Activated T-helper 9 cell treated with anti-CD3 and anti-CD28 coated beads, Interleukin-2, amount 50 U/mL, for 16 hours (primary cell): Measurements from ENCODE around the gene CKS1B.

Experiments used
- DNase-seq: peaks from one replicate; pipeline ENCODE4 v3.0.0-alpha.2; 2020; ENCODE audit warnings: low read depth

CKS1B gene

DNA sequence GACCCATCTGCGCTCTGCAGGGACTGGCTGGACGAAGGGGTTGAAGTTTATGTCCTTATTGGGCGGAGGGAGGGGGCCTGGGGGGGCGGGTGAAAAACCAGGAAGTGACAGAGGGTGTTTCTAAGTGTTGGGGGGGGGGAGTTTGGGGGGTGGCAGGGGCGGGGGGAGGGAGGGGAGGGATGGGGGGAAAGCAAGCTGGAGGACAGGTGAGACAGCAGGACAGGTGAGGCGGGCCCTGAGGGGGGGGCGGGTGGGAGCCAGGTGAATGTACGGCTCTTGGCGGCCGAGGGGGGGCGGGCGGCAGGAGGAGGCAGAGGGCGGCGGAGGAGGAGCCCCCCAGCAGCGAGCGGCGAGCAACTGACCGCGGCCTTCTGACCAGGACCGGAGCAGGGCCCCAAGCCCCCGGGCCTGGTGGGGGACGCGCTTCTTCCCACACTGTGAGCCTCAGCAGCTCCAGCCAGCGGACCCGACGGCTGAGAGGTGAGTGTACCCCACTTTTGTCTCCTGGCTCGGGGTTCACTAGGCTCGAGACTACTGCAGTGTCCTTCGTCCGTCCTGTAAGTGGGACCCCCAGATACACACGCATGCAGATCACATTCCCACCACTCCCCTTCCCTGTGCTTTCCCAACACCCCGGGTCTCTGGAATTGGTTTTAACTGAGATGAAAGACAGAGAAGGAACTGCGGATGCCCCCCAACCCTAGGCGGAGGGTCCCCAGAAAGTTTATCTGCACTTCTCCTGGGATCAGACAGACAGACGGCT is 28.2 kb downstream of the CKS1B start, which contains the start of gene ZBTB7B:
TSS of gene ZBTB7B (plus strand) at position 339 of the 763 bp plus-strand sequence. CDS start 11,859 bp downstream, outside the sequence.
- no peak for DNase-seq

DNA sequence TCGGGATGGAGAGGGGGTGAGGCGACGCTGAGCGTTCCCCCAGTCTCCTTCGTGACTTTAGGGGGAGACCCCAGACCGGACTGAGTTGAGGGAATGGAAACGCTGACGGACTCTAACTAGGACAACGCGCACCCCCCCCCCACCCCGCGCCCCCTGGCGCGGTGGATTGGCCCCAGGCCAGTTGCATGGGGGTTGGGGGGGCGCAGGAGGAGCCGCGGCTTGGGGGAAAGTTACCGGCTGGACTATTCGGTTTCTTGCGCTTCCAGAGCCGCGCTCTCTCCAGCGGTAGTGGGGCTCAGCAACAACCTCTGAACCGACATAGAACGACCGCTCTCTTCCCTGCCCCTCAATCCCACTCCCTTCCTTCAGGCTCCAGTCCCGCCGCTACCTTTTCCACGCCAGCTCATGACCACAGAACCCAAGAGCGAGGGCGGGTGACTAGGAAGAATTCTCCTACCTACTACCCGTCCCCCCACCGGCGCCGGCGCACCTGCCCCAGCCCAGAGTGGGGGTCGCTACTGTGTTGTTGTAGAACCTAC is 28.8 kb downstream of the CKS1B start:
- DNase-seq = no peak

DNA sequence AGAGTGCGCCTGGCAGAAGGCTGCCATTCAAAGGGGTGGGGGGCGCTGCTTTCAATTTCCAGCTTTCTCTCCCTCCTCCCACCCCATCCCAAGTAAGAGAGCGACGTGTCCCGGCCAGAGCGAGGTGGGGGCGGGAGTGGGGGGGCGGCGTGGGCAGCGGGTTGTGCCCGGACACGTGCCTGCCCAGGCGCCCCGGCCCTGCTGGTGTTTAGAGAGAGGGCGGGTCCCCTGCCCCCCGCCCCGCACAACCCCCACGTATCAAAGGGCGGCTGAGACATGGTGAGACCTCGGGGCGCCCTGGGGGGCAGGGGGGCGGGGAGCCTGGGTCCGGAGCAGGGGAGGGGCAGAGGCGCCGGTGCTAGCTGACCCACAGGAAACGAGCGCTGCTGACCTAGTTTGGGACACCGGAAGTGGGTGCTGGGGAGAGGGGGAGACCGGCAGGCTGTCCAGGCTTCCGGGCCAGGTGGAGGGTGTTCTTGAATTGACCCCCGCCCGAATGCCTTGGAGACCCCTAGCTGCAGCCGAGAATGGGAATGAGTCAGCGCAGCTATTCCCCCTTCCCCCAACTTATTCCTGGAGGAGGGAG is 29.4 kb downstream of the CKS1B start:
- no peak for DNase-seq

DNA sequence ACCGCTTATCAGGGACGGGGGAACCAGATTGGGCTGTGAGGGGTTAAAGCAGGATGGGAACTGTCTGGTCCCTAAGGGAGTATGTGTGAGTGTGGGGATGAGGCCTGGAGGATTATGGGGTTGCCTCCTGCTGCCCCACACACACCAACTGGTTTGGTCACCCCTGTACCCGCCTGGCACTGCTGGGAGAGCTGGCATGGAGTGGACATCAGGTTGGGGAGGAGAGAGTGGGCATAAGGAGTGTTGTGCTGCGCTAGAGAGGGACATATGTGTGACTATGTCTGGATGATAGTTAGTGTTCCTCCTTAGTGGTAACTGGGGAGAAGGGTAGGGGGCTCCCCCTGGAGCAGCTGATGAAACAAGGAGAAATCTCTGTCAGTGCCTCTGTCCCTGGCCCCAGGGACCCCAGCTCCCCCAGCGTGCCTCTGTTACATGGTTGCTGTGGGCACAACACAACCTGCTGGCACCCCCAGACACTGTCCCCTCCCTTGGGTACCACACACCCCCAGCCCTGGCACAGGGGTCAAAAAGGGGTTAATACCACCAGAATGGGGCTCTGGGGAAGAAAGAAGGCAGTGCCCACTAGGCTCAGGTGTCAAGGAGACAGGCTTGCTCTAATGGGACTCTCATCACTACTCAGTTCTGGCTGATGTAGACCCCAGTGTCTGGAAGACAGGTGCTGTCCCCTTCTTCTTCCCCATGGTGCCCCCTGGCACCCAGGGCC is 30.0 kb downstream of the CKS1B start:
- no peak for DNase-seq

DNA sequence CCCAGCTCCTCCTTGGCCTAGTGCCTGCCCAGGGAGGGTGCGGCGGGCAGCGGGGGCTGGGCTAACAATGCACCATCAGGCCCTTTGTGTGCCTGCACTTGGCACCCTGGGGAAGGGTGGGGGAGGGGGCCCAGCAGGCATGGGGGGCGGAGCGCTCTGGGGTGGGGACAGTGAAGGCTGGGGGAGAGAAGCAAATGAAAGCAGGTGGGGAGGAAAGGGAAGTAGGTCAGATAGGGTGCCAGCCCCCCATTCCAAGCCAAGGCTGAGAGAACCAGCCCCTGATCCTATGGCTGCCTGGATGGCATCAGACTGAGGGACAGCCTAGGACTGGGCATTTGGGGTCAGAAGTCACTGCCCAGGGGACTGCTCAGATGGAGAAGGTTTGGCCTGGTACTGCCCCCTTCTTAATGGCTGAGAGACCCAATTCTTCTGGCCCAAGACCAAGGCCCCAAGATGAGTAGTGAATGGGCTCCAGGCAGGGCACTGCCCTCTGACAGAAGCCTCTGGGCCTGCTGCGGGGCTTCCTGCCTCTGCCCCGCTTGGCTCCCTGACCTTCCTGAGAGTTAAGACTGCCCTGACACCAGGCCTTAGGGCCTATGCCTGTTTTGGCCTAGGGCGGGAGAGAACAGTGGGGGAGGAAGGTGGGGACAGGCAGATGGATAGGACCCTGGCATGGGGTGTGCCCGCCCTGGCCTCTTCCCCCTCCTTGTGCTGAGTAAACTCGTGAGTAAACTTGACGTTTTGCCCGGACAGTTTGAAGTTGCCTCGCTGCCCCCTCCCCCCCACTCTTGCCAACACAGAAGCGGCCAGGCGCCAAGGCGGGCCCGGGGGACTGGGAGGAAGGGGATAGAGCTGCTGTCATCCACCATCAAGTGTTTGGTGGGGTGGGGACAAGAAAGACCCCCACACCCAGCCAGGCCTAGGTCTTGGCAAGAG is 30.9 kb downstream of the CKS1B start:
- DNase-seq = no peak

DNA sequence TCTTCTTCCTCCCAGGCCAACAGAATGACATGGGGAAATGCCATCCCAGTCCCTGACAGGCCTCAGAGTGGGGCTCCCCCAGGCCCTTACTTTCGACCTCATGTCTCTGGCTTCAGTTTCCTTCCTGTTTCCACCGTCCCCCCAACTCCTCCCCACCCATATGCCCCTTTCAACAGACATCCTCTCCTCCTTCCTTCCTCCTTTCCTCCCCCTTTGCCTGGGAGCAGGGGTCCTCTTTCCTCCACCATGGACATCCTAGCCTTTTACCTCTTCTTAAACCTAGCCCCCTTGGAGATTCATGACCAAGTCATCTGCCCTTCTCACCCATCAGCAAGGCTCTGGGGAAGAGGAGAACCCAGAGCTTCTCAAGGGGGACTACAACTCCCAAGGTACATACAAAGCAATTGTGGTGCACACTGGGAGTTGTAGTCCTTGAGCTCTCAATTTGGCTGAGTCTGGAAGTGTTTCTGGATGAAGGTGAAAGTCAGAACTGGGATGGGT is 32.2 kb downstream of the CKS1B start:
- DNase-seq = no peak

DNA sequence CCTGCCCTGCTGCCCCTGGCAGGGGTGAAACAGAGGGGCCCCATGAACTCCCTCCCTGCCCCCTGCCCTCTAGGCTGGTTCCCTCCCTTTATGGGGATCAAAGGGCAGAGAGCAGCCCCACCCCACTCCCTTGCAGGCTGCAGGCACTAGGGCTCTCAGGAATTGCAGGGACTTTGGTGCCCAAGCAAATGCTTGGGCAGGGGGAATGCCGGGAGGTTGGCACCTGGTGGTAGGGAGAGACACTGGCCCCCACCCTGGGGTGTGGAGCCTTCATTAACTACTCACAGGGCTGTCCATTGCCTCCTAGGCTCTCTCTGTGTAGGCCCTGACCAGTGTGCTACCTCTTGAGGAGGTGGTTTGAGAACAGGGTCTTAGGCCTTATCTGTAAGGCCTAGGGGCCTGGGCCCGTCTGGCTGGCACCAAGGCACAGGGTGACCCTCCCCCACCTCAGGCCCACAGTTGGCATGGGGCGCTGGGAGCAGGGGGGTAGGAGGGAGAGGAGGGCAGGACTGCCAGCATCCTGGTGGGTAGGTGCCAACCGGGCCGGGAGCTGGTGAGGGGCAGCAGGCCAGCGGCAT is 32.9 kb downstream of the CKS1B start:
- no peak for DNase-seq

DNA sequence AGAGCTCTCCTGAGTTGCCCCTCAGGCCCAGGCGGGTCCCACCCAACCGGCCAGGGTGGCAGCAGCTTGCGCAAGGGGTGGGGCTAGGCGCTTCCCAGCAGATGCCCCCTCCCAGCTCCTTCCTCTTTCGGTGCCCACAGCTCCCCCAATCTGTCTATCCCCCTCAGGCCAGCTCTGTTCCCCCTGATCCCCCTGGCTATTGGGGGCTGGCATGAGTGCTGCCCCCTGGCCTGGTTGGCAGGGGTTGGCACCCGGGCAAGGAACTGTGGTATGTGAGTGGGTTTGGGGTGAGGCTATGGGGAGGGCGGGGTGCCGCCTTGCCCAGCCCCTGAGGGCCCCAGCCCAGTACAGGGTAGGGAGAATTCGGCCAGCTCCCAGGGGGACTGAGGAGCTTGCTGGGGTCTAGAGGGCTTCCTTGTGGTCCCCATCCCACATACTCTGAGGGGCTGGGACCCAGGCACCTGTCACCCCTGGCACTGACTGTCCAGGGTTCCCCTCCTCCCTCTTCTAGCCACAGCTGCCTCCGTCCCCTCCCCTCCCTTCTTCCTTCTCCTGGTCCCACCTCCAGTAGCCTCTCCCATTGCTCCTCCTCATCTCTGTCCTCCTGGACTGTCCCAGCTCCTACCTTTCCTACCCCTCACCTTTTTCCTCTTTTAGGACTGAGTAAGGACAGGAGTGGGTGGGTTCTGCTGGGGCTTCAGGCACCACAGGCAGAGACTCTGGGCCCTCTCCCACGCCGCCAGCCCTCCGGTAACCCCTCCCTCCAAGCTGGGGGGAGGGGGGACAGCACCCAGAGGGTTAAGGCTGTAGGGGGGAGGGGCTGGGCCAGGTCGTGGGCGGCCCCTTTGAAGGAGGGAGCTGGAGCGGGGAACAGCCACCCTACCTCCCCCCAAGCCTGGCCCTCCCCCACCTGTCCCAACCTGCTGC is 33.8 kb downstream of the CKS1B start:
- DNase-seq = no peak

DNA sequence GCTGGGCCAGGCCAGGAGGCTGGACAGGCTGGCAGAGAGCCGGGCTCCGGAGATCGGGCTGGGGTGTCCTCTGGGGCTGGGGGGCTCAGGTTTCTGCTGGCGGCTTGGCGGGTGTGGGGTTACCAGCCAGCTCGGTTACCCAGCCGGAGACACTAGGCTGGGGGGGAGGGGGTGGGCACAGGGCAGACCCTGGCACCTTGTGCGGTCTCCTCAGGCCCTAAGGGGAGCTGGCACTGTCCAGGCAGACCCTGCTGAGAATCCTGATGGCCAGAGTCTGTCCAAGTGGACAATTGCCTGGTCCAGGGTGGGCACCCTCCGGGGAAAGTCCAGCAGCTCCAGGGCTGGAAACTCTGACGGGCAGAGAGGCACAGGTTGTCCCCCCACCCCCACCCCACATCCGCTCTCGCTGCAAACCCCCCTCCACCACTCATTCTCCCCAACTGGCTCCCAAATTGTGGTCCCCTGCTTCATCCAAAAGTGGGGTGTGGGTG is 34.8 kb downstream of the CKS1B start:
- DNase-seq = no peak

DNA sequence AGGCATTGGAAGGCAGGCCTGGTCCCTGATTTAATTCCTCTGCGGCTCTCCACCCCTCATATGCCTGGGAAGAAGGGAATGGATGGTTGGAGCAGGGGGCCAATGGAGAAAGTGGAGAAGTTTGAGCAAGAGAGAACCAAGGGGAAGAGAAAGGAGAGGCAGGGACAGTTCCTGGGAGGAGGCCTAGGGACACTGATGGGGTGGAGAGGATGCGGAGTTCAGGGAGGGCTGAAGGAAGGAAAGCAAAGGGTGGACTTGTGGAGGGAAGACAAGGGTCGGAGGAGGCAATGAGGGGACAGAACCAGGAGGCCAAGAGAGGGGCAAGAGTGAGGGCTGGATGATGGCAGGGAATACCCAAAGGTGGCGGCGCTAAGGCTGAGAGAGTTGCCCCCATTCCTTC is 35.3 kb downstream of the CKS1B start:
- no peak for DNase-seq

DNA sequence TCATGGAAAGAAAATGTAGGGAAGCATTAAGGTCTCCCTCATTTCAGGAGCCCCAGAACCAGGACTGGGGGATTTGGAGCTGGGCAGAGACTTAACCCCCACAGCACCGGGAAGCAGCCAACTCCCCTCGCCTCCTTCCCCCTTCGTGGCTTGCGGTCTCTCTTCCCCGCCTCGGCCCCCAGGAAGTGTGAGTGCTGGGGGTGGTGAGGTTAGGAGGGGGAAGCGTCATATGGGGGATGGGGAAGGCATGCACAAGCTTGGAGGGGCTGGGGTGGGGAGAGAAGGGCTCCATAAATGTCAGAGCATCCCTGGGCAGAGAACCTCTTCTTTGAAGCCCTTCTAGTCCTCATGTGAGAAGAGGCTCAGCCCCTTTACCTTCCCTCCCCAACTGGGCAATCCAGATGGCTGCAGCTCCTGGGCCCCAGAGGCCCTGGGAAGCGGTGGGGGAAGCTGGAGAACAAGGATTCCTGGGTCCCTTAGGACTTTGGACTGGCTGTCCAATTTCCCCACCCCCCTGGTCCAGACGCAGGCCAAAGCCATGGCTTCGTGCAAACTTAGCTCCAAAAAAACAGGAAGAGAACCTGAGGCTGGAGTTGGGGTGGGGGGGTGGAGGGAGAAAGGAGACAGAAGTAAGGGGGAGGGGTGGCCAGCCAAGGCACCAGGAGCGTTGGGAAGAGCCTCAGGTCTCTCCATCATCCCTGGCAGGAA is 35.9 kb downstream of the CKS1B start:
- no peak for DNase-seq

DNA sequence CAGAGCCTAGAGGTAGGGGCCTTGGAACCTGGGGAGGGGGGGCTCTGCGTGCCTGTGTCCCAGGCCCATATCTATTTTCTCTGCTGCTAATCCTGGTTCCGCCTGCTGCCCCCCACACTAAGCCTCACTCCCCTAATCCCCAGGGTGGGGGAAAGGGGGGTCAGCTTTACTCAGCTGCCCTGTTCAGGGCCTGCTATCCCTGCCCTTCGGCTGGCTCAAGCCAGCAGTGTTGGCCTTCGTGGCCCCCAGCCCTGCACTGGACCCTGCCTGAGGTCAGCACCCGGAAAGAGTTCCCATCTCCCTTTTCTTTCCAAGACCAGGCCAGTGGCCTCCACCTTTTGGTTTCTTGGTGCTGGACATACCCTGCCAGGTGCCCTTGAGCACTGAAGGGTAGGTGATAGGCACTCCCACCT is 36.5 kb downstream of the CKS1B start:
- DNase-seq = no peak

DNA sequence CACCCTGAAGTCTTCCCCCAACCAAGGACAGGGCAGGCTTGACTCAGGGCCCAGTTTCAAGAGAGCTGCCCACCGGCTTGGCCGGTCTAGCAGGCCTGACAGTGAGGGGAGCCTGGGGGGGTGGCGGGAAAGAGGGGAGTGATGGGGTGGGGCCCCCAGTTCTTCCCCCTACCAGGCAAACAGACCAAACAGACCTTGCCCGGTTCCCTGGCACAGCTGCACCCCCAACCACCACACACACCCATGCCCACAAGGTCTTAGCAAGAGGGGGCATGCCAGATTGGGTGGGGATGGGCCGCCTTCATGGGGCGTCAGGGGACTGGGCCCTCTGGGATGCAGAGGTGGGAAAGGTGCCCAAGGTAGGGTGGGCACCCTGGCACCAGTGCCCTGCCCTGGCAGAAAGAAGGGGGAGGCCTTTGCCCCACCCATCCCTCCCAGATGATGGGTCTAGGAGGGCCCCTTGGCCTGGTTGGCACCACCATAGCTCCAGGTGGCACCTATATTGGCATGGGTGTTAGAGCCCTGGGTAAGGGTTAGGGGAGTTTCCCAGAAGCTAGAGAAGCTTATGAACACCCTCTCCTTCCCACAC is 37.0 kb downstream of the CKS1B start:
- no peak for DNase-seq

DNA sequence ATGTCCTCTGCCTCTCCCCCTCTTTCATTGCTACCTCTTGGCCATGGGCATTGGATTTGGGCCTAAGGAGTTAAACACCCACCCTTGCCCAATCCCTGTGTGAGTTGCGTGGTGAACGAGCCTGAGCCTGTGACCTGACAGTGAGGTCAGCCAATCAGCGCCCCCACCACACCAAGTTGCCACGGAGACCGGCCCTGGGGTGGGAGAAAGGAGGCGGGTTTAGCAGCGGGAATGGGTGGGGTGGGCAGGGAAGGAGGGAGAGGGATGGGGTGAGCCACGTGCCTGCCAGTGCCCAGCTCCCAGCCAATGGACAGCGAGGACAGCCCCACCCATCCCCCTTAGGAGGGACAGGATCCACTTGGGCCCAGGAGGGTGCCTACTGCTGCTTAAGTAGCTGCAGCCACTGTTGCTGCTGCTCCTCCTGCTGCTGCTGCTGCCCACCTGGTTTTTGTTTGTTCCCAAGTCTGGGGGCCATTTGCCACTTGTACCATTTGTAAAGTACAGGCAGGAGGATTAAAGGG is 37.6 kb downstream of the CKS1B start:
- DNase-seq = no peak

DNA sequence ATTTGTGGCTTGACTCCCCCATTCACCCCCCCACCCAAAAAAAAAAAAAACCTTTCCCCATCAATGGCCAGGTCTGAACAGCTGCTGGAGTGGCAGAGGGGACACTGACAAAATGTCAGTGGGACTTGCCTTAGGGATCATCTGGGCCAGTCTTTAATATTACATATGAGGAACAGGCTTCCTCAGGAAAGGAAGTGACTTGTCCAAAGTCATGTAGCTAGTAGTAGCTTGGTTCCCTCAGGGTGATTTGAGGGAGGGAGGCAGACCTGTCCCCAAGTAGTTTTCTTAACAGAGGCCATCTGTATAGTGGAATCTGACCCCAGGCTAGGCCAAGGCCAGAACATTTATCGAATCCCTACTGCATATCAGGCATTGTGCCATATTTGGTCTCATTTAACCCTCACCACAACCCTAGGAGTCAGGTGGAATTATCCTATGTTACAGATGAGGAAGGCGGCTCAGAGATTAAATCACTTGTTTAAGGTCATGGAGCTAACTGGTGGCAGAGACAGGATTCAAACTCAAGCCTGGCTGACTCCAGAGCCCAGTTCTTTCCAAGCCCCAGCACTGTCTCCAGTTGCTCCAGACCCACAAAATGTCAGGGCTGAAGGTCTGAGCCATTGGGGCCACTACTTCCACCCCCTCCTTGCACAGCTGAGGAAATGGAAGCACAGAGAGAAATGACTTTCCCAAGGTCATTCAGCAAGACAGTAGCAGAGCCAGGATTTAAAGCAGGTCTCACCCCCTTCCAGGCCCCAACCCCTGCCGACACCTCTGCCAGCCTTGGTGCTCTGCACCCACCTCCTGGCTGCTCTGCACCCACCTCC is 38.5 kb downstream of the CKS1B start:
- no peak for DNase-seq

DNA sequence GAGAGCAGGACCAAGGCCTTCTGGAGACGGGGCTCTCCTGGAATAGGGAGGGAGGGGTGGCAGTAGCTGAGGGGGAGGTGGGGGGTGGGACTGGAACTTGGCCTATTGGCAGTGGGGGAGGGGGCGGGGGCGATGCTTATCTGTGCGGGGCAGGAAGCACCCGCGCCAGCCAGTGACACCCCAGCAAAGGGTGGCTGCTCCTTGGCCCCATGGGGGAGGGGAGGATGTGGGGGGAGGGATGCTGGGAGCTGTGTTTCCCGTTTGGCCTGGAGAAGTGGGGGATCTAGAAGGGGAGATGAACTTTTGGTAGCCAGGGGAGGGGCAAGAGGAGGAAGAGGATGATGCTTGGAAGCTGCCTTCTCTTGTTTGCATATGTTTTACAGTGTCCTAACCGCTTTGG is 39.2 kb downstream of the CKS1B start:
- DNase-seq = peak; percentile 23

DNA sequence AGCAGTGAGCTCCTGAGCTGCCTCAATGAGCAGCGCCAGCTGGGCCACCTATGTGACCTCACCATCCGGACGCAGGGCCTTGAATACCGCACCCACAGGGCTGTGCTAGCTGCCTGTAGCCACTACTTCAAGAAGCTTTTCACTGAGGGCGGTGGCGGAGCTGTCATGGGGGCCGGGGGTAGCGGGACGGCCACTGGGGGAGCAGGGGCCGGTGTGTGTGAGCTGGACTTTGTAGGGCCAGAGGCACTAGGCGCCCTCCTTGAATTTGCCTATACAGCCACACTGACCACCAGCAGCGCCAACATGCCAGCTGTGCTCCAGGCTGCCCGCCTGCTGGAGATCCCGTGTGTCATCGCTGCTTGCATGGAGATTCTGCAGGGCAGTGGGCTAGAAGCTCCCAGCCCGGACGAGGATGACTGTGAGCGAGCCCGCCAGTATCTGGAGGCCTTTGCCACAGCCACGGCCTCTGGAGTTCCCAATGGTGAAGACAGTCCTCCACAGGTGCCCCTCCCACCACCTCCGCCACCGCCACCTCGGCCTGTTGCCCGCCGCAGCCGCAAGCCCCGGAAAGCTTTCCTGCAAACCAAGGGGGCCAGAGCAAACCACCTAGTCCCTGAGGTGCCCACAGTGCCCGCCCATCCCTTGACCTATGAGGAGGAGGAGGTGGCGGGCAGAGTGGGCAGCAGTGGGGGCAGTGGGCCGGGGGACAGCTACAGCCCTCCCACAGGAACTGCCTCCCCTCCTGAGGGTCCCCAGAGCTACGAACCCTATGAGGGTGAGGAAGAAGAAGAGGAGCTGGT is 40.4 kb downstream of the CKS1B start:
- no peak for DNase-seq
